ENCODE results near the gene CHST7.

The CHST7 gene

GRCh38 chrX:46610070-46610658, 36.6 kb downstream of the CHST7 start:
- H3K36me3 ChIP-seq (ENCODE audit: insufficient read depth, insufficient read length, low read length): peaks cover 13% of the 10 kb centered on the region
- H3K4me1 ChIP-seq (ENCODE audit: insufficient read depth, insufficient read length): no peaks in the 10 kb centered on the region
- no peak overlapping the region for H3K9ac ChIP-seq (ENCODE audit: insufficient read length, low read depth)
- TF ChIP-seq YY1 (IDR thresholded peaks at IDR 0.05; ENCODE audit: insufficient read depth, insufficient read length) (no peak), ZNF274 (IDR thresholded peaks at IDR 0.05; ENCODE audit: low read depth, low read length) (no peak), SUZ12 (IDR thresholded peaks at IDR 0.05; ENCODE audit: extremely low read depth, insufficient read depth, insufficient read length) (no peak)
- DNase-seq (ENCODE audit: low read depth, low spot score): no peak
- H3K9me3 ChIP-seq (ENCODE audit: insufficient read depth, low read length): no peaks in the 10 kb centered on the region
- no peak overlapping the region for H3K4me3 ChIP-seq (ENCODE audit: insufficient read length, low read depth)
- no peaks in the 10 kb centered on the region for H3K27me3 ChIP-seq (ENCODE audit: insufficient read depth, insufficient read length)

- Histone ChIP-seq H3K4me3 (ENCODE audit: insufficient read length, low read depth) (no peak overlapping the region), H3K27me3 (ENCODE audit: insufficient read depth, insufficient read length) (no peaks in the 10 kb centered on the region), H3K4me1 (ENCODE audit: insufficient read depth, insufficient read length) (no peaks in the 10 kb centered on the region), H3K9ac (ENCODE audit: insufficient read length, low read depth) (no peak overlapping the region), H3K9me3 (ENCODE audit: insufficient read depth, low read length) (no peaks in the 10 kb centered on the region), H3K36me3 (ENCODE audit: insufficient read depth, insufficient read length, low read length) (peaks cover 14% of the 10 kb centered on the region)
- no peak for DNase-seq (ENCODE audit: low read depth, low spot score)
- TF ChIP-seq YY1 (IDR thresholded peaks at IDR 0.05; ENCODE audit: insufficient read depth, insufficient read length) (no peak), SUZ12 (IDR thresholded peaks at IDR 0.05; ENCODE audit: extremely low read depth, insufficient read depth, insufficient read length) (no peak), ZNF274 (IDR thresholded peaks at IDR 0.05; ENCODE audit: low read depth, low read length) (no peak)
Observed at GRCh38 chrX:46611658-46612362, 38.2 kb downstream of the CHST7 start.

GRCh38 chrX:46617906-46618305, 44.3 kb downstream of the CHST7 start:
- Histone ChIP-seq H3K9ac (ENCODE audit: insufficient read length, low read depth) (no peak overlapping the region), H3K36me3 (ENCODE audit: insufficient read depth, insufficient read length, low read length) (peaks cover 18% of the 10 kb centered on the region), H3K9me3 (ENCODE audit: insufficient read depth, low read length) (peaks cover 17% of the 10 kb centered on the region; the same call in 1 of the 2 replicates), H3K4me3 (ENCODE audit: insufficient read length, low read depth) (no peak overlapping the region), H3K4me1 (ENCODE audit: insufficient read depth, insufficient read length) (no peaks in the 10 kb centered on the region), H3K27me3 (ENCODE audit: insufficient read depth, insufficient read length) (no peaks in the 10 kb centered on the region)
- no peak for TF ChIP-seq ZNF274 (IDR thresholded peaks at IDR 0.05; ENCODE audit: low read depth, low read length)
- no peak for DNase-seq (ENCODE audit: low read depth, low spot score)

GRCh38 chrX:46618947-46619346, 45.4 kb downstream of the CHST7 start:
- Histone ChIP-seq H3K36me3 (ENCODE audit: insufficient read depth, insufficient read length, low read length) (peaks cover 14% of the 10 kb centered on the region), H3K9ac (ENCODE audit: insufficient read length, low read depth) (no peak overlapping the region), H3K27me3 (ENCODE audit: insufficient read depth, insufficient read length) (no peaks in the 10 kb centered on the region), H3K4me1 (ENCODE audit: insufficient read depth, insufficient read length) (no peaks in the 10 kb centered on the region), H3K9me3 (ENCODE audit: insufficient read depth, low read length) (peaks cover 17% of the 10 kb centered on the region; the same call in 1 of the 2 replicates), H3K4me3 (ENCODE audit: insufficient read length, low read depth) (no peak overlapping the region)
- TF ChIP-seq ZNF274 (IDR thresholded peaks at IDR 0.05; ENCODE audit: low read depth, low read length): no peak
- TF ChIP-seq YY1 (IDR thresholded peaks at IDR 0.05; ENCODE audit: insufficient read depth, insufficient read length): no peak
- no peak for TF ChIP-seq SUZ12 (IDR thresholded peaks at IDR 0.05; ENCODE audit: extremely low read depth, insufficient read depth, insufficient read length)
- DNase-seq (ENCODE audit: low read depth, low spot score): no peak

GRCh38 chrX:46620505-46620904, 46.9 kb downstream of the CHST7 start:
- Histone ChIP-seq H3K27me3 (ENCODE audit: insufficient read depth, insufficient read length) (no peaks in the 10 kb centered on the region), H3K4me3 (ENCODE audit: insufficient read length, low read depth) (no peak overlapping the region), H3K4me1 (ENCODE audit: insufficient read depth, insufficient read length) (no peaks in the 10 kb centered on the region), H3K36me3 (ENCODE audit: insufficient read depth, insufficient read length, low read length) (peaks cover 6% of the 10 kb centered on the region), H3K9ac (ENCODE audit: insufficient read length, low read depth) (no peak overlapping the region), H3K9me3 (ENCODE audit: insufficient read depth, low read length) (peaks cover 17% of the 10 kb centered on the region; the same call in 1 of the 2 replicates)
- DNase-seq (ENCODE audit: low read depth, low spot score): no peak
- TF ChIP-seq SUZ12 (IDR thresholded peaks at IDR 0.05; ENCODE audit: extremely low read depth, insufficient read depth, insufficient read length) (no peak), YY1 (IDR thresholded peaks at IDR 0.05; ENCODE audit: insufficient read depth, insufficient read length) (no peak), ZNF274 (IDR thresholded peaks at IDR 0.05; ENCODE audit: low read depth, low read length) (no peak)

- H3K4me3 ChIP-seq (ENCODE audit: insufficient read length, low read depth): no peak overlapping the region
- peaks cover 17% of the 10 kb centered on the region; the same call in 1 of the 2 replicates for H3K9me3 ChIP-seq (ENCODE audit: insufficient read depth, low read length)
- no peak for DNase-seq (ENCODE audit: low read depth, low spot score)
- peaks cover 6% of the 10 kb centered on the region for H3K36me3 ChIP-seq (ENCODE audit: insufficient read depth, insufficient read length, low read length)
- H3K9ac ChIP-seq (ENCODE audit: insufficient read length, low read depth): no peak overlapping the region
- peaks cover 1% of the 10 kb centered on the region for H3K4me1 ChIP-seq (ENCODE audit: insufficient read depth, insufficient read length)
- TF ChIP-seq YY1 (IDR thresholded peaks at IDR 0.05; ENCODE audit: insufficient read depth, insufficient read length): no peak
- no peak for TF ChIP-seq SUZ12 (IDR thresholded peaks at IDR 0.05; ENCODE audit: extremely low read depth, insufficient read depth, insufficient read length)
- no peak for TF ChIP-seq ZNF274 (IDR thresholded peaks at IDR 0.05; ENCODE audit: low read depth, low read length)
- no peaks in the 10 kb centered on the region for H3K27me3 ChIP-seq (ENCODE audit: insufficient read depth, insufficient read length)
Observed at GRCh38 chrX:46621572-46621971, 48.0 kb downstream of the CHST7 start.

GRCh38 chrX:46624090-46624786, 50.7 kb downstream of the CHST7 start:
- no peaks in the 10 kb centered on the region for H3K27me3 ChIP-seq (ENCODE audit: insufficient read depth, insufficient read length)
- peaks cover 6% of the 10 kb centered on the region; the same call in 1 of the 2 replicates for H3K9me3 ChIP-seq (ENCODE audit: insufficient read depth, low read length)
- TF ChIP-seq ZNF274 (IDR thresholded peaks at IDR 0.05; ENCODE audit: low read depth, low read length) (no peak), YY1 (IDR thresholded peaks at IDR 0.05; ENCODE audit: insufficient read depth, insufficient read length) (no peak), SUZ12 (IDR thresholded peaks at IDR 0.05; ENCODE audit: extremely low read depth, insufficient read depth, insufficient read length) (no peak)

More at GRCh38 chrX:46624090-46624786, 50.7 kb downstream of the CHST7 start:
- Histone ChIP-seq H3K4me1 (ENCODE audit: insufficient read depth, insufficient read length) (peaks cover 10% of the 10 kb centered on the region), H3K36me3 (ENCODE audit: insufficient read depth, insufficient read length, low read length) (peaks cover 6% of the 10 kb centered on the region), H3K9ac (ENCODE audit: insufficient read length, low read depth) (no peak overlapping the region), H3K4me3 (ENCODE audit: insufficient read length, low read depth) (no peak overlapping the region)
- DNase-seq (ENCODE audit: low read depth, low spot score): no peak

Measured in NT2/D1 (cell line).